ENCODE results near the gene ASIC4.

GRCh38 chr2:219502618-219503017, 11.7 kb upstream of the ASIC4 start:
- no peak for TF ChIP-seq TEAD1 (CRISPR knock-in tag; IDR thresholded peaks at IDR 0.05)
- no peak for TF ChIP-seq CTCF (IDR thresholded peaks at IDR 0.05)
- TF ChIP-seq, protein P1, sequence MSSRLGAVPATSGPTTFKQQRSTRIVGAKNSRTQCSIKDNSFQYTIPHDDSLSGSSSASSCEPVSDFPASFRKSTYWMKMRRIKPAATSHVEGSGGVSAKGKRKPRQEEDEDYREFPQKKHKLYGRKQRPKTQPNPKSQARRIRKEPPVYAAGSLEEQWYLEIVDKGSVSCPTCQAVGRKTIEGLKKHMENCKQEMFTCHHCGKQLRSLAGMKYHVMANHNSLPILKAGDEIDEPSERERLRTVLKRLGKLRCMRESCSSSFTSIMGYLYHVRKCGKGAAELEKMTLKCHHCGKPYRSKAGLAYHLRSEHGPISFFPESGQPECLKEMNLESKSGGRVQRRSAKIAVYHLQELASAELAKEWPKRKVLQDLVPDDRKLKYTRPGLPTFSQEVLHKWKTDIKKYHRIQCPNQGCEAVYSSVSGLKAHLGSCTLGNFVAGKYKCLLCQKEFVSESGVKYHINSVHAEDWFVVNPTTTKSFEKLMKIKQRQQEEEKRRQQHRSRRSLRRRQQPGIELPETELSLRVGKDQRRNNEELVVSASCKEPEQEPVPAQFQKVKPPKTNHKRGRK (CRISPR knock-in tag; IDR thresholded peaks at IDR 0.05; ENCODE audit: borderline replicate concordance): no peak
- TF ChIP-seq NR2C2 (CRISPR knock-in tag; IDR thresholded peaks at IDR 0.05): no peak
- TF ChIP-seq GABPB1 (CRISPR knock-in tag; IDR thresholded peaks at IDR 0.05): no peak
- no peak for TF ChIP-seq ZNF317 (CRISPR knock-in tag; IDR thresholded peaks at IDR 0.05; ENCODE audit: borderline replicate concordance, low read depth)

Measured in WTC11 (cell line).